ENCODE results near the gene PMM2.

Gene PMM2

GRCh38 chr16:8887952-8888560 lies 90.4 kb downstream of the PMM2 start:
- DNase-seq (ENCODE audit: low read depth in 2 of 2): no peak

DNA sequence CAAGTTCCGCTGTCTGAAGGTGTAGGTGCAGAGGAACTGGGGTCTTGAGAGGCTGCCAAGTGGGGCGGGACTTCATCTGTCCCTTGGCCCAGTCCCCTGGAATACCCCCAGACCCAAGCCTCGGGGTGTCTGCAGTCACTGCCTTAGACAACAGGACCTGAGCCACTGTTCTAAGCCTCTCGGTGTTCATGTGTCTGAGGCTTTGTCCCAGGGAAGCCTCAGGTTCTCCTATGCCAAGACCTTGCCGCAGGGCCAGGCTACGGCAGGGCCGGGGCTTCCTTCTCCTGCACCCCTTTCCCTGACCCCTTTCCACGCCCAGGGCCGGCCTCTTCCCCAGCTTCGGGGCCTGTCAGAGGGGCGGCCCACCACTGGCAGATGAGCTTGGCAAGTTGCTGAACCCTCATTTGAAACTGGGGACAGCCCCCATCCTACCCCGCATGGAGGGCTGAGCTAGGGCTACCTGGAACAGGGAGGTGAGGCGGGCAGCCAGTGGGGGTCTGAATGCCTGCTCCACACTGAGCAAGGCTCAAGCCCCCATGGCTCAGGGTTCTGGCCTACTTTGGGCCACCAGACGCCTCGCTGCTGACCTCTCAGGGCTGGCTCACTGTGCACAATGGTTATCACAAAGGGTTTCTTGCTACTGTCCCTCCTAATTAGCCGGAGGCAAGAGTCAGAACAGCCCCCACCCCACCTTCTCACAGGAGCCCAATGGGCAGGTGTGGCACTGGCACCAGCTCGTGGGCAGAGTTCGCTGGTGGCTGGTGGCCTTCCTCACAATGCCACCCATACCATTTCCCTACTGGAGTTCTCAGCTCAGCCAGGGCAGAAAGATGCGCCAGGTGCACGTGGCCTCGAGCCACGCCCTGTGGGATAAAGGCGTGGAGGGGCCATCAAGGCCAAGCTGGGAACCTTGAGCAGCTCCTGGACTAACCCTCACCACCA lies 91.6 kb downstream of the PMM2 start:
- no peak for DNase-seq (ENCODE audit: low read depth in 2 of 2)

DNA sequence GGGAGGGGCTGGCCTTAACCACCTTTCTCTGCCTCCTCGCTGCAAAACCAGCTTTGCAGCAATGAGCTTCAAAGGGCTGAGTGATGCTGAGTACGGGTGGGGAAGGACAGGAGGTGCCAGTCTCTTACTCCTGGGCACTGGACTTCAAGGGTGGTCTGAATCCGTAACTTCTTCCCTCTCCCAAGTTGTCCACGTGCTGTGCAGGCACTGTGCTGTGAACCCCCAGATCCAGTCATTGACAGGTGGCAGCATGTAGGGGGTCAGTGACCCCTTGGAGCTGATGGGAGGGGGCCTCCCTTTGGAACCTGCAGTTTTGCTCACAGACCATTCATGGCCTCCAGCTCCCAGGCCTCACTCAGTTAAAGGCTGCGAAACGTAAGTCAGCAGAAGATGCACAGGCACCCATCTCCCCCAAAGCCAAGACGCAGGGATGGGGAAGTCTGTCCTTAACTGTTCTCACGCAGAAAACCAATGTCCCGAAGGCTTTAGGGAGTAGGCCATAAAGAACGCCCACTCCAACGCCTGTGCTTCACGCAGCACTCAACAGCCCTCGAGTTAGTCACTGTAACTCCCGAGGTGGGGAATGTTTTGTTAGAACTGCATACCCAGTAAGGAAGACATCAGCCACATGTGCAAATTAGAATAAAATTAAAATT lies 92.4 kb downstream of the PMM2 start:
- DNase-seq (ENCODE audit: low read depth in 2 of 2): no peak

- DNase-seq (ENCODE audit: low read depth in 2 of 2): no peak
Measured at GRCh38 chr16:8890549-8890921, 92.9 kb downstream of the PMM2 start.

DNA sequence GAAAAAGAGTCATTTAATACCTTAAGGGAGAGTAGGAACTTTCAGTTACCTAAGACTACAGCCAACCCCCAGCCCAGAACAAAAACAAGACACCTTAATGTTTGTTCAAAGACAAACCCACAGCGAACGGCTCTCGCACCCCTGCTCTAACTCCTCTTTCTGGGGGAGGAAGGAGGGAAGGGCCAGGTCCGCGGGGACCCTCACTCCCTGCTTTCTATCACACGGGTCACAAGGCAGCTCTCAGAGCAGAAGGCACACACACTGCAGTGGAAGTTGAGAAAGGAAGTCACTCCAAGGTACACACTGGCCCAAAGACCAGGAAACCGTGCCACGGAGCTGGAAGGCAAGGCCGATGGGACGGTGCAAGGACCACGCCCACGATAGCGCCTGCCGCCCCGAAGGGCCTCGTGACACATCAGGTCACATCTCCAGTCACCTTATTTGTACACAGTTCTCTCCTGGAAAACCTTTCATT lies 94.5 kb downstream of the PMM2 start:
- DNase-seq (ENCODE audit: low read depth in 2 of 2): no peak

DNA sequence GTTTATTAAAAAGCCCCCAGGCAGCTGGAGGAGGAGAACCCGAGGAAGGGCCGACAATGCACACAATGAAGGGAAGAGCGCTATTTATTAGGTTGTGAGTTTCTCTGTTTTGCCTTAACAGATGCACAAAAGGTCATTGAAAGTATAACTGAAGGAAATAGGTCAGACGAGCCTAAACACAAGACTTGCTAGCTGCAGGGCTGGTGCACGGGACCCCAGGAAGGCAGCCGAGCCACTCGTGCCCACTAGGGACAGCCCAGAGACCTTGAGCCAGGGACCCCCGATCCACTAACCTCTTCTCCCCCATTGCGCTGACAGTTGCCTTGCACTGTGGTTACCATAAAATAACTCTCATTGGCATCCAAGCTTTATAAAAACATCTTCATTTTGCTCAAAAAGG lies 95.8 kb downstream of the PMM2 start:
- DNase-seq (ENCODE audit: low read depth in 2 of 2): no peak

GRCh38 chr16:8893976-8894690 lies 96.5 kb downstream of the PMM2 start:
- no peak for DNase-seq (ENCODE audit: low read depth in 2 of 2)

DNA sequence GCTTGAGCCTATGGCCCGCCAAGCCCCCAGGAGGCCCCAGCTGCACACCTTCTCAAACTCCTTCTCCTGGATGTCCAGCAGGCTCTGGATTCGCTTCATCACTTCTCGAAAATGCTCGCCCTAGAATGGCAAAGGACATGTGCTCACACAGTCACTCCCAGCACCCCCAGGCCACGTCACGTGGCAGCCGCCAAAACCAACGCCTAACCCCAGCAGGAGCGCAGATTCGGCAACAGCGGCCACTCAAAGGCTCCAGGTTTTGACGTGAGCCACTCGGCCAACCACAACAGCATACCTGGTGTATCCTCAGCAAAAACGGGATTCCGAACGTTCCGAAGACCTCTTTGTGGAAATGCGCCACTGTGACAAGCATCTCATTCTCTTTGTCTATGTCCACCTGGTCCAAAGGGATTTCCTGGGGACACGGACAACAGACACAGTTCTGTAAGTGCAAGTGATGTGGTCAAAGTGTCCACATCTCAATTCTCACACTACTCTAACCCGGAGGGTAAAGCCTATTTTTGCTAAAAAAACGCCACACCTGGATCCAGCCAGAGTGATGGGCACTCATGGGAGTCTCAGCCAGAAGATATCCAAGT lies 97.2 kb downstream of the PMM2 start:
- no peak for DNase-seq (ENCODE audit: low read depth in 2 of 2)

DNA sequence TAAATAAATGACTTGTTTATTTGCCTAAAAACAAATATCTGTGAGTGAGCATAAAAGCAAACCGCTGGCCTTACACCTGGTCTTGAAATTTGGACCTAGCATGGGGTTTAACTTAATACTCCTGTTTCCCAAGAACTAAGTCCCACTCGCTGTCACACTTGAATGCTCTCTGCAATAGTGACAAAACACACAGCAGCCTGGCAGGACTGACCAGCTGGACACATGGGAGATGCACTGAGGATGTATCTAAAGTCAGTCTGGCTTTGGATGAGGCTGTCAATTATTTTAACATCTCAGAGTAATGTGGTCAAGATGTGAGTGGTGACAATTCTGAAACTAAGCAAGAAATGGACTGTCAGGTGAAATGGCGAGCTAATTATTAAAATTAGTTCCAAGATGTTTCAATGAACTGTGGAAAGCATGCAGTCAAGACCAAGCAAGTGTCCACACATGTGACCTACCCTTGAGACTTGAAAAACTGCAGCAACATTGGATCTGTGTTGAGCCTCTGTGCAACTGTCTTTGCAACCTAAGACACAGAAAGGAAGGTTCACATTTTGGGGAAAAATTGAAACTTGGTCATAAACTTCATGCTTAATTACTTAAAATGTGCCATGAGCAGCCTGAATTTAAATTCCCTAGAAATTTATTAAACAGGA lies 101.2 kb downstream of the PMM2 start:
- no peak for DNase-seq (ENCODE audit: low read depth in 2 of 2)
